ENCODE results near the gene CEBPE.

CEBPE gene

GRCh38 chr14:23093991-23094665 is 24.9 kb downstream of the CEBPE start:
- TF ChIP-seq CTCF (IDR thresholded peaks at IDR 0.05; ENCODE audit: low read depth, low read length): peak; percentile 28
- peak overlapping the region; percentile 86 to 95 for H3K4me3 ChIP-seq (replicated peaks in 1 of 2; ENCODE audit: low read depth in 2 of 2, low read length in 2 of 2)
- peak in 1 of 2 donors; percentile 14 for DNase-seq (ENCODE audit: low read depth in 2 of 2)

GRCh38 chr14:23093526-23093925 is 25.5 kb downstream of the CEBPE start:
- TF ChIP-seq CTCF (IDR thresholded peaks at IDR 0.05; ENCODE audit: low read depth, low read length): no peak
- peak overlapping the region; percentile 86 to 95 for H3K4me3 ChIP-seq (replicated peaks in 1 of 2; ENCODE audit: low read depth in 2 of 2, low read length in 2 of 2)
- no peak for DNase-seq (ENCODE audit: low read depth in 2 of 2)

- DNase-seq (ENCODE audit: low read depth in 2 of 2): no peak
- H3K4me3 ChIP-seq (replicated peaks in 1 of 2; ENCODE audit: low read depth in 2 of 2, low read length in 2 of 2): peak overlapping the region in 1 of 2 donors; percentile 95
- no peak for TF ChIP-seq CTCF (IDR thresholded peaks at IDR 0.05; ENCODE audit: low read depth, low read length)
Measured at GRCh38 chr14:23093104-23093503, 26.0 kb downstream of the CEBPE start.

- DNase-seq (ENCODE audit: low read depth in 2 of 2): no peak
- TF ChIP-seq CTCF (IDR thresholded peaks at IDR 0.05; ENCODE audit: low read depth, low read length): no peak
- no peak overlapping the region for H3K4me3 ChIP-seq (replicated peaks in 1 of 2; ENCODE audit: low read depth in 2 of 2, low read length in 2 of 2)
Measured at GRCh38 chr14:23091294-23092225, 27.5 kb downstream of the CEBPE start.

GRCh38 chr14:23090254-23090636 is 28.8 kb downstream of the CEBPE start:
- no peak for DNase-seq (ENCODE audit: low read depth in 2 of 2)
- no peak for TF ChIP-seq CTCF (IDR thresholded peaks at IDR 0.05; ENCODE audit: low read depth, low read length)
- no peak overlapping the region for H3K4me3 ChIP-seq (replicated peaks in 1 of 2; ENCODE audit: low read depth in 2 of 2, low read length in 2 of 2)

- no peak for TF ChIP-seq CTCF (IDR thresholded peaks at IDR 0.05; ENCODE audit: low read depth, low read length)
- no peak for DNase-seq (ENCODE audit: low read depth in 2 of 2)
- no peak overlapping the region for H3K4me3 ChIP-seq (replicated peaks in 1 of 2; ENCODE audit: low read depth in 2 of 2, low read length in 2 of 2)
Measured at GRCh38 chr14:23089498-23090253, 29.4 kb downstream of the CEBPE start.

Measured in cardiac fibroblast (primary cell).